Right lobe of liver (tissue), 6 donors: ENCODE data around the gene SLC27A3. TPM values are rescaled to one million over a fixed set of nuclear protein-coding genes. Genes with fewer than 3 reads are reported as not detected.
A peak's percentile ranks its signal among the peaks of the same experiment; 100 is the strongest.

Experiments
- ATAC-seq, 4 donors: fragments of 200-7000 bp; cut with Tn5 transposase; one replicate each; pipeline ENCODE4 v1.9.1; 2020; ENCODE audit warnings: mild to moderate bottlenecking in 4 of 4, moderate library complexity in 4 of 4
- DNase-seq, 3 donors: peaks; one replicate each; pipeline ENCODE4 v3.0.0-alpha.2; 2020
- H3K27ac ChIP-seq, 3 donors: fragments of 200-600 bp; one replicate each; pipeline ENCODE4 v1.8.0; 2022
- H3K27me3 ChIP-seq, 2 donors: fragments of 200-600 bp; one replicate each; pipeline ENCODE4 v1.8.0; 2022
- H3K36me3 ChIP-seq, 4 donors: fragments of 200-600 bp; sonication (generic) in 1 of 4; one replicate each; pipeline versions ENCODE4 v1.5.1 to v1.8.0; 2017 to 2022; ENCODE audit warnings: control low read depth in 1 of 4
- H3K4me1 ChIP-seq, 4 donors: fragments of 200-600 bp; sonication (generic) in 1 of 4; one replicate each; pipeline versions ENCODE4 v1.5.1 to v1.8.0; 2017 to 2022; ENCODE audit warnings: control low read depth in 1 of 4
- H3K4me3 ChIP-seq, 3 donors: fragments of 200-600 bp; one replicate each; pipeline ENCODE4 v1.8.0; 2022
- H3K9me3 ChIP-seq, 4 donors: fragments of 200-600 bp; sonication (generic) in 1 of 4; one replicate each; pipeline versions ENCODE4 v1.5.1 to v1.8.0; 2017 to 2022; ENCODE audit warnings: control low read depth in 1 of 4
- POLR2A ChIP-seq: fragments of 450-650 bp; IDR thresholded peaks from one replicate; pipeline ENCODE4 v1.6.1; 2017; ENCODE audit warnings: antibody characterized with exemption, mild to moderate bottlenecking
- WGBS: methylation state at CpG from one replicate; pipeline ENCODE4 v1.1.6; 2018; ENCODE audit warnings: low coverage, low lambda C conversion rate; ENCODE audit not compliant: insufficient coverage; ENCODE audit errors: missing lambda C conversion rate; 5-methylcytosine and 5-hydroxymethylcytosine counted together
- intact Hi-C, 2 donors: fragments of 100-400 bp; cut with DNase I; formaldehyde crosslinking; loops; one replicate each; pipeline versions ENCODE4 v1.11.2 to v1.14.1; 2022
- total RNA-seq, 6 experiments: library from RNA; depleted of rRNA in 2 of 6; stranded (reverse); fragments of >200 nt in 2 of 6; fragmentation: NEBNext Ultra II Directional in 3 of 6; extraction: Animal tissue kit (Norgen Biotek cat#: 25700) in 3 of 6; gene quantifications; one replicate each; pipeline versions ENCODE4 v1.1.0 to v1.2.4, GENCODE V29; 2016 to 2023
- TF ChIP-seq, protein P1 (sequence below), 4 donors: fragments of 200-600 bp in 3 of 4; fragments of 450-650 bp in 1 of 4; IDR thresholded peaks; one replicate each; pipeline versions ENCODE4 v1.5.1 to v1.8.0; 2016 to 2022; ENCODE audit warnings: antibody characterized with exemption in 4 of 4, mild to moderate bottlenecking in 2 of 4
- donor health status: DM: no; HTN: yes; CAD: no.
- donor health status: DM: no; HTN: no; CAD: no.
- donor health status: DM: no; HTN: no; CAD: no.
- donor health status: DM: no; HTN: yes; CAD: no.
- donor health status: DM: no; HTN: yes; CAD: no.

Gene SLC27A3
- total RNA-seq, 6 experiments from 2014 or later, result 25.4 to 50.4 (median 36.9) TPM

DNA sequence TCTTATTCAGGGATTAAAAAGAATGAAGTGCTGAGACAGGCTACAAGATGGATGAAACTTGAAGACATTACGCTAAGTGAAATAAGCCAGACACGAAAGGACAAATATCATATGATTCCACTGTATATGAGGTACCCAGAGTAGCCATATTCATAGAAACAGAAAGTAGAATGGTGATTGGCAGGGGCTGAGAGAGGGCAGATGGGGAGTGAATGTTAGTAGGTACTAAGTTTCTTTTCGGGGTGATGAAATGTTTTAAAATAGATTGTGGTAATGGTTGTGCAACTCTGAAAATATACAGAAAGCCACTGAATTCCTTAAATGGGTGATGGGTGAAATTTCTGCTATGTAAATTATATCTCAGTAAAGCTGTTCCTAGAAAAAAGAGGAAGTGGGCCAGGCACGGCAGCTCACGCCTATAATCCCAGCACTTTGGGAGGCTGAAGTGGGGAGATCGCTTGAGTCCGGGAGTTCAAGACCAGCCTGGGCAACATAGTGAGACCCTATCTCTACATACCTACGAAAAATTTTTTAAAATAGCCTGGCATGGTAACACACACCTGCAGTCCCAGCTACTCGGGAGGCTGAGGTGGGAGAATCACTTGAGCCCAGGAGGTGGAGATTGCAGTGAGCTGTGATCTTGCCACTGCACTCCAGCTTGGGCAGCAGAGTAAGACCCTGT, 15.9 kb downstream of the SLC27A3 start:
- Histone ChIP-seq H3K4me1 (peaks cover 0 to 23% (median 6%) of the 10 kb centered on the region in 4 donors), H3K9me3 (no peaks in the 10 kb centered on the region), H3K27ac (peak overlapping the region; percentile 32 to 62 (median 33)), H3K36me3 (no peaks in the 10 kb centered on the region), H3K4me3 (no peak overlapping the region), H3K27me3 (no peaks in the 10 kb centered on the region)
- intact Hi-C loops, result loop anchor here in 1 of 2 donors (10.0 kb wide), 1 partner anchor 134 kb away; the partner anchor contains the start of gene GATAD2B
- TF ChIP-seq, protein P1, sequence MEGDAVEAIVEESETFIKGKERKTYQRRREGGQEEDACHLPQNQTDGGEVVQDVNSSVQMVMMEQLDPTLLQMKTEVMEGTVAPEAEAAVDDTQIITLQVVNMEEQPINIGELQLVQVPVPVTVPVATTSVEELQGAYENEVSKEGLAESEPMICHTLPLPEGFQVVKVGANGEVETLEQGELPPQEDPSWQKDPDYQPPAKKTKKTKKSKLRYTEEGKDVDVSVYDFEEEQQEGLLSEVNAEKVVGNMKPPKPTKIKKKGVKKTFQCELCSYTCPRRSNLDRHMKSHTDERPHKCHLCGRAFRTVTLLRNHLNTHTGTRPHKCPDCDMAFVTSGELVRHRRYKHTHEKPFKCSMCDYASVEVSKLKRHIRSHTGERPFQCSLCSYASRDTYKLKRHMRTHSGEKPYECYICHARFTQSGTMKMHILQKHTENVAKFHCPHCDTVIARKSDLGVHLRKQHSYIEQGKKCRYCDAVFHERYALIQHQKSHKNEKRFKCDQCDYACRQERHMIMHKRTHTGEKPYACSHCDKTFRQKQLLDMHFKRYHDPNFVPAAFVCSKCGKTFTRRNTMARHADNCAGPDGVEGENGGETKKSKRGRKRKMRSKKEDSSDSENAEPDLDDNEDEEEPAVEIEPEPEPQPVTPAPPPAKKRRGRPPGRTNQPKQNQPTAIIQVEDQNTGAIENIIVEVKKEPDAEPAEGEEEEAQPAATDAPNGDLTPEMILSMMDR (IDR thresholded peaks at IDR 0.05), result no peak
- TF ChIP-seq POLR2A, result no peak
- DNase-seq (peak in 2 of 3 donors; percentile 34 to 59), ATAC-seq (peak in 3 of 4 donors; percentile 6 to 34 (median 23))
- WGBS, result 48% methylated on average over 7 of the region's 9 CpGs

DNA sequence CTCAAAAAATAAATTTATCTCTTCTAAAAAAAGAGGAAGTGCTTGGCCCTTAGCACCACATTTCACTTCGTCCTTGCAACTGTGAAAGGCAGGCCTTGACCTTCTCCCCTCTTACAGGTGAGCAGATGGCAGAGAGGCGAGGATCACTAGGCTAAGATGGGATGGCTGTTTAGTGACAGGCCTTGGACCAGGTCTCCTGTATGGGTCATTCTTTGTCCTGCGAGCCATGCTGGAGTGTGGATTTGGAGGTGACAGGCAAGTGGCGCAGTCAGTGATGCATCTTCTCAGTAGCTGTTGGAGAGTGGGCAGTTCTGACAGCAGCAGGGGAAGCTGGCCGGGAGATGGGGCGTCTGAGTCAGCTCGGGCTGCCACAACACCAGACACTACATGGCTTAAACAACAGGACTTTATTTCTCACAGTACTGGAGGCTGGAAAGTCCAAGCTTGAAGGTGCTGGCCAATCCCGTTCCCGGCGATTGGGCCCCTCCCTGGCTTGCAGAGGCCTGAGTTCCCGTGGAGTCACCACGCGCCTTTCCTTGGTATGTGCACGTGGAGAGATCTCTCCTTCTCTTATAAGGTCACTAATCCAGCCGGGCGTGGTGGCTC, 16.5 kb downstream of the SLC27A3 start:
- DNase-seq, result no peak
- no peak overlapping the region for H3K4me3 ChIP-seq
- no peak for ATAC-seq
- H3K27me3 ChIP-seq, result no peaks in the 10 kb centered on the region
- H3K27ac ChIP-seq, result peak overlapping the region in 1 of 3 donors; percentile 62
- no peaks in the 10 kb centered on the region for H3K36me3 ChIP-seq
- no peaks in the 10 kb centered on the region for H3K9me3 ChIP-seq
- no peak for TF ChIP-seq POLR2A
- TF ChIP-seq, protein P1 (IDR thresholded peaks at IDR 0.05), result no peak
- peaks cover 0 to 23% (median 6%) of the 10 kb centered on the region in 4 donors for H3K4me1 ChIP-seq
- WGBS, result 72% methylated on average over 7 of the region's 16 CpGs
- intact Hi-C loops, result loop anchor here in 1 of 2 donors (10.0 kb wide), 1 partner anchor 133 kb away; the partner anchor contains the start of gene GATAD2B

DNA sequence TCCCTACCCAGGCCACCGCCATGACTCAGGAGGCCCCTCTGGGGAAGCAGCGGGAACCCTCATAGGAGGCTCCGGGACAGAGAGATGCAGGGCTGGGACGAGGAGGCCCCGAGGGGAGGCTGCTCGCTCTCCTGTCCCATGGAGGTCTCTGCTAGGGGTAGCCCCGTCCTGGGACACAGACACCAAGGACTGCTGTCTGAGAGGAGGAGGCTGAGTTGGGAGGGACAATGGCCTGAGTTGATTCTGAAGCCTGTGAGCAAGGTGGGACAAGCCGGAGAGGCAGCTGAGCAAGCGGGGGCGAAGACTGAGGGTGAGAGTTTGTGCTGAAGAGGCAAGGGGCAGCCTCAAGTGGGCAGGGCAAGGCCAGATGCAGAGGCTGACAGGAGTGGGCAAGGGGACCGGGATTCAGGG, 17.4 kb downstream of the SLC27A3 start:
- Histone ChIP-seq H3K4me3 (no peak overlapping the region), H3K36me3 (no peaks in the 10 kb centered on the region), H3K4me1 (peaks cover 0 to 23% (median 6%) of the 10 kb centered on the region in 4 donors), H3K9me3 (no peaks in the 10 kb centered on the region), H3K27ac (no peak overlapping the region), H3K27me3 (no peaks in the 10 kb centered on the region)
- ATAC-seq (no peak), DNase-seq (no peak)
- 94% methylated on average over 6 of the region's 11 CpGs for WGBS
- intact Hi-C loops, result loop anchor here in 1 of 2 donors (10.0 kb wide), 1 partner anchor 132 kb away; the partner anchor contains the start of gene GATAD2B
- TF ChIP-seq POLR2A, result no peak
- TF ChIP-seq, protein P1 (IDR thresholded peaks at IDR 0.05), result no peak

DNA sequence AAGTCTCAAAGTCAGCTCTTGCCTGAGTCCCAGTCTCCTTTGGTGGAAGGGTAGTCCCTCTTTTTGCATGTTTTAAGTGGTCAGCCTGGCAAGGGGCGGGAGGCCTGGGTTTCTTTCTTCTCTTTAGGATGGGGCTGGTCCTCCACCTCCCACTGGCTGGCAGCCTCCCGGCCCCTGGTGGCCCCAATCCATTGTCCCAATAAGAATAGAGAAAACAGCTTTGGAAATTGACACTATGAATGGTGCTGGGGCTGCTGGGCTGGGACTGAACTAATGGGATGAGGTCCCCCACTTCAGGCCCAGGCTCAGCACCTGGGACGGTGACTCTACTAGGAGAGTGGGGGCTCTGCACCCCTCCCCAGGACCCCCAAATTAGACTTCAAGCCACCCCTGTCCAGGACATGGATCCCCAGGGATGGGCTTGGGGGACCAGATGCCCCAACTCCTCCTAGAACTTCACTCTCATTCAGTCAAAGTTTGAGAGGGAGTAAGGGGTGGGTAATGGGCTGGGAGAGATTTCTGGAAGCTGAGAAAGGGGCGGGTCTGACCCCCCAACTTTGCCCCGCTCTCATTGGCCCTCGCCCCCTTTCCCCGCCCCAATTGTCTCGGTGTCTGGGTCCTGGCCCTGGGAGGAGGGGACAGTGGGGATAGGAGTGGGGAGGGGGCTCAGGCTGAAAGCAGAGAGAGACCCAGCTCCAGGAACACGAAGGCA, 18.2 kb downstream of the SLC27A3 start:
- Histone ChIP-seq H3K27ac (no peak overlapping the region), H3K36me3 (no peaks in the 10 kb centered on the region), H3K4me1 (peaks cover 0 to 23% (median 6%) of the 10 kb centered on the region in 4 donors), H3K4me3 (no peak overlapping the region), H3K27me3 (no peaks in the 10 kb centered on the region), H3K9me3 (no peaks in the 10 kb centered on the region)
- no peak for DNase-seq
- ATAC-seq, result no peak
- 77% methylated on average over 5 of the region's 9 CpGs for WGBS
- TF ChIP-seq, protein P1 (IDR thresholded peaks at IDR 0.05), result no peak
- TF ChIP-seq POLR2A, result no peak
- intact Hi-C loops, result loop anchor here in 1 of 2 donors (10.0 kb wide), 1 partner anchor 131 kb away; the partner anchor contains the start of gene GATAD2B
